Endothelial cell of umbilical vein (primary cell): Measurements from ENCODE around the gene MARCKSL1. TPM values are rescaled to one million over a fixed set of nuclear protein-coding genes. Genes with fewer than 3 reads are reported as not detected.
"Not testable (repeated sequence)": the region's sequence is repeated elsewhere in the genome, so short reads cannot be mapped to it uniquely, and the experiment has no call there.

Source experiments
- BruUV-seq: library from RNA; stranded (reverse); fragments of 400-500 nt; replicated peaks from 2 replicates; lab custom pipeline; 2021; lab: Mats Ljungman, UMichigan
- CTCF ChIA-PET: fragments of 300-600, 350-600 bp; sonication (Branson Sonifier 250); formaldehyde crosslinking; loops from one replicate; lab custom pipeline; 2021; ENCODE audit warnings: antibody characterized with exemption, inconsistent platforms; lab: Charles Lee
- POLR2A ChIA-PET: fragments of 300-600, 350-600 bp; sonication (Branson Sonifier 250); formaldehyde crosslinking; loops from one replicate; lab custom pipeline; 2021; ENCODE audit warnings: antibody characterized with exemption, inconsistent platforms; lab: Charles Lee
- DNase-seq: peaks from one replicate; pipeline ENCODE4 v3.0.0-alpha.2; 2011; ENCODE audit warnings: low read depth, low spot score
- FAIRE-seq: peaks from 2 replicates; lab custom pipeline; 2011; peaks lifted over from hg19 to GRCh38; lab: Jason Lieb, UNC
- H2AFZ ChIP-seq: 2 replicates; pipeline ENCODE4 v1.6.0; 2012; ENCODE audit warnings: low read depth, low read length, control low read depth, inconsistent platforms
- H3K27ac ChIP-seq: 2 replicates; pipeline ENCODE4 v1.5.1; 2011; ENCODE audit warnings: low read depth, mild to moderate bottlenecking, control low read depth, low read length, moderate library complexity; ENCODE audit not compliant: insufficient read depth
- H3K27me3 ChIP-seq, 2 experiments: 2 replicates each; pipeline versions ENCODE4 v1.6.0 to v1.6.1; 2011; ENCODE audit warnings: low read length in 2 of 2, mixed read lengths in 1 of 2; ENCODE audit not compliant: control insufficient read depth in 2 of 2, insufficient read depth in 2 of 2
- H3K36me3 ChIP-seq, 2 experiments: 2 replicates in 1 of 2; 3 replicates in 1 of 2; pipeline ENCODE4 v1.5.1; 2011; ENCODE audit warnings: low read length in 2 of 2, mild to moderate bottlenecking in 1 of 2, moderate library complexity in 1 of 2; ENCODE audit not compliant: control insufficient read depth in 2 of 2, insufficient read depth in 2 of 2; ENCODE audit errors: extremely low read depth in 1 of 2
- H3K4me1 ChIP-seq: 3 replicates; pipeline ENCODE4 v1.5.1; 2011; ENCODE audit warnings: mild to moderate bottlenecking, low read length; ENCODE audit not compliant: control insufficient read depth, insufficient read depth; ENCODE audit errors: extremely low read depth
- H3K4me2 ChIP-seq: 2 replicates; pipeline ENCODE4 v1.6.1; 2011; ENCODE audit warnings: low read length, control low read depth, mixed read lengths; ENCODE audit not compliant: insufficient read depth
- H3K4me3 ChIP-seq, 3 experiments: fragments of 200-600 bp in 1 of 3; sonication (generic), shearing (Covaris generic) in 1 of 3; replicated peaks in 1 of 3; 2 replicates each; pipeline ENCODE4 v1.5.1; 2011 to 2016; ENCODE audit warnings: control low read depth in 3 of 3, low read length in 3 of 3, mild to moderate bottlenecking in 2 of 3, inconsistent platforms in 1 of 3, low read depth in 1 of 3, moderate library complexity in 1 of 3; ENCODE audit not compliant: insufficient read depth in 1 of 3
- H3K79me2 ChIP-seq: 2 replicates; pipeline ENCODE4 v1.6.0; 2012; ENCODE audit warnings: low read length, inconsistent platforms; ENCODE audit not compliant: control insufficient read depth, insufficient read depth
- H3K9ac ChIP-seq: replicated peaks from 2 replicates; pipeline ENCODE3; 2011; ENCODE audit warnings: low read length, control low read depth; ENCODE audit not compliant: insufficient read depth; ENCODE audit errors: extremely low read depth
- H3K9me1 ChIP-seq: replicated peaks from 3 replicates; pipeline ENCODE4 v1.6.0; 2011; ENCODE audit warnings: mild to moderate bottlenecking, low read length; ENCODE audit not compliant: control insufficient read depth, insufficient read depth; ENCODE audit errors: extremely low read depth
- H3K9me3 ChIP-seq: replicated peaks from 2 replicates; pipeline ENCODE4 v1.5.1; 2012; ENCODE audit warnings: low read length, inconsistent platforms; ENCODE audit not compliant: control insufficient read depth, insufficient read depth
- H4K20me1 ChIP-seq: replicated peaks from 2 replicates; pipeline ENCODE3; 2011; ENCODE audit warnings: mild to moderate bottlenecking, low read length; ENCODE audit not compliant: control insufficient read depth, insufficient read depth; ENCODE audit errors: extremely low read depth
- EZH2 ChIP-seq: IDR thresholded peaks from 2 replicates; pipeline ENCODE4 v1.6.1; 2012; ENCODE audit warnings: borderline replicate concordance, low read depth, mild to moderate bottlenecking, moderate library complexity, low read length, inconsistent platforms; ENCODE audit not compliant: severe bottlenecking
- FOS ChIP-seq: IDR thresholded peaks from 2 replicates; pipeline ENCODE4 v1.6.1; 2011; ENCODE audit warnings: mild to moderate bottlenecking, low read length, moderate library complexity, borderline replicate concordance; ENCODE audit not compliant: insufficient read depth
- GATA2 ChIP-seq: IDR thresholded peaks from 2 replicates; pipeline ENCODE4 v1.7.0; 2011; ENCODE audit warnings: low read depth, mild to moderate bottlenecking, moderate library complexity, mixed read lengths, low read length; ENCODE audit not compliant: insufficient read length, insufficient read depth
- JUN ChIP-seq: IDR thresholded peaks from 2 replicates; pipeline ENCODE4 v1.6.1; 2011; ENCODE audit warnings: borderline replicate concordance, low read depth; ENCODE audit not compliant: insufficient read length, insufficient read depth
- MYC ChIP-seq: IDR thresholded peaks from one replicate; pipeline ENCODE4 v1.6.1; 2011; ENCODE audit warnings: mild to moderate bottlenecking, low read depth, low read length
- POLR2A ChIP-seq: IDR thresholded peaks from 2 replicates; pipeline ENCODE4 v1.6.1; 2012; ENCODE audit warnings: low read depth, mild to moderate bottlenecking, control low read depth, low read length
- POLR2AphosphoS5 ChIP-seq: IDR thresholded peaks from 2 replicates; pipeline ENCODE4 v1.6.1; 2012; ENCODE audit warnings: low read depth, mild to moderate bottlenecking, control low read depth, low read length, moderate library complexity; ENCODE audit not compliant: insufficient read depth
- dilution Hi-C: fragments of 300-500 bp; cut with MboI; formaldehyde crosslinking; loops from one replicate; pipeline ENCODE4 v1.15.0; 2019; ENCODE audit warnings: low sequenced_read_pairs; ENCODE audit not compliant: extremely low pct_ligation_motif_present
- intact Hi-C: fragments of 100-400 bp; cut with micrococcal nuclease; formaldehyde crosslinking; loops from one replicate; pipeline ENCODE4 v1.10.0; 2022
- polyA plus RNA-seq, 4 experiments: library from polyadenylated mRNA; depleted of rRNA in 3 of 4; stranded (reverse) in 3 of 4; unstranded in 1 of 4; fragments of >200 nt; gene quantifications; 2 replicates each; pipeline versions ENCODE4 v1.2.1 to v1.2.3, GENCODE V29; 2011 to 2012; ENCODE audit warnings: missing spikeins in 1 of 4
- total RNA-seq: library from RNA; stranded (reverse); gene quantifications from 2 replicates; pipeline ENCODE4 v1.2.3, GENCODE V29; 2021
- TF ChIP-seq, protein P1 (sequence below), 2 donors: IDR thresholded peaks; 1 replicate in 1 of 2; 2 replicates in 1 of 2; pipeline ENCODE4 v1.5.1; 2011; ENCODE audit warnings: low read length in 2 of 2, mild to moderate bottlenecking in 2 of 2, moderate library complexity in 2 of 2, control low read depth in 1 of 2, inconsistent platforms in 1 of 2, low read depth in 1 of 2; ENCODE audit not compliant: insufficient read depth in 1 of 2; ENCODE audit errors: extremely low read depth in 1 of 2
- TF ChIP-seq, protein P2 (sequence below): IDR thresholded peaks from 2 replicates; pipeline ENCODE4 v1.6.1; 2011; ENCODE audit not compliant: insufficient read depth, insufficient read length

The MARCKSL1 gene
- total and polyA plus RNA-seq, 2 donors (not counting 3 experiments of a cell fraction or from before 2014, with no cell fraction given): 265 to 318 TPM

DNA sequence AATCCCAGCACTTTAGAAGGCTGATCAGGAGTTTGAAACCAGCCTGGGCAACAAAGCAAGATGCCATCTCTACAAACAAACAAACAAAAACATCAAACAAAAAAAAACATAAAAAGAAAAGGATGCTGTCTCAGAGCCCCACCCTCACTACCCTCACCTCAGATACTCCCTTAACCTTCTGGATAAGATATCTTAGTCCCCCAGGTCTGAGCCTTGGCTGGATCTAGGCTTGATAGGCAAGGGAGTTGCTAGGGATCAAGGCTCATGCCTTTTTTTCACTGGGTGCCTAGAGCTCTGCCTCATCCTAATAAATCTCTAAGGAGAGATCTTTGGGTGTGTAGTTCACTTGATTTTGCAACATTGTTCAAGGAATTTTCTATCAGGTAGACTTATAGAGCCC, 36.7 kb downstream of the MARCKSL1 start:
- Histone ChIP-seq H3K27ac (no peak overlapping the region), H3K36me3 (peaks cover 10 to 11% of the 10 kb centered on the region in 2 experiments), H4K20me1 (no peaks in the 10 kb centered on the region), H3K4me3 (no peak overlapping the region), H3K27me3 (no peaks in the 10 kb centered on the region), H3K9me3 (no peaks in the 10 kb centered on the region), H3K9ac (no peak overlapping the region), H3K9me1 (no peaks in the 10 kb centered on the region), H3K79me2 (peaks cover 18% of the 10 kb centered on the region), H3K4me1 (no peaks in the 10 kb centered on the region), H3K4me2 (no peak overlapping the region), H2AFZ (no peak overlapping the region)
- dilution Hi-C loops (no loop called here), intact Hi-C loops (no loop called here)
- POLR2A ChIA-PET: no interaction called here
- BruUV-seq: no TSS peak
- CTCF ChIA-PET: no interaction called here
- DNase-seq: no peak
- no peak for FAIRE-seq
- TF ChIP-seq JUN (no peak), EZH2 (no peak), POLR2AphosphoS5 (no peak), POLR2A (no peak), MYC (no peak), FOS (no peak), GATA2 (no peak)
- TF ChIP-seq, protein P1, sequence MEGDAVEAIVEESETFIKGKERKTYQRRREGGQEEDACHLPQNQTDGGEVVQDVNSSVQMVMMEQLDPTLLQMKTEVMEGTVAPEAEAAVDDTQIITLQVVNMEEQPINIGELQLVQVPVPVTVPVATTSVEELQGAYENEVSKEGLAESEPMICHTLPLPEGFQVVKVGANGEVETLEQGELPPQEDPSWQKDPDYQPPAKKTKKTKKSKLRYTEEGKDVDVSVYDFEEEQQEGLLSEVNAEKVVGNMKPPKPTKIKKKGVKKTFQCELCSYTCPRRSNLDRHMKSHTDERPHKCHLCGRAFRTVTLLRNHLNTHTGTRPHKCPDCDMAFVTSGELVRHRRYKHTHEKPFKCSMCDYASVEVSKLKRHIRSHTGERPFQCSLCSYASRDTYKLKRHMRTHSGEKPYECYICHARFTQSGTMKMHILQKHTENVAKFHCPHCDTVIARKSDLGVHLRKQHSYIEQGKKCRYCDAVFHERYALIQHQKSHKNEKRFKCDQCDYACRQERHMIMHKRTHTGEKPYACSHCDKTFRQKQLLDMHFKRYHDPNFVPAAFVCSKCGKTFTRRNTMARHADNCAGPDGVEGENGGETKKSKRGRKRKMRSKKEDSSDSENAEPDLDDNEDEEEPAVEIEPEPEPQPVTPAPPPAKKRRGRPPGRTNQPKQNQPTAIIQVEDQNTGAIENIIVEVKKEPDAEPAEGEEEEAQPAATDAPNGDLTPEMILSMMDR (IDR thresholded peaks at IDR 0.05; ENCODE audit: extremely low read depth in 1 of 2, insufficient read depth in 1 of 2, low read depth in 1 of 2, low read length in 2 of 2): no peak
- TF ChIP-seq, protein P2, sequence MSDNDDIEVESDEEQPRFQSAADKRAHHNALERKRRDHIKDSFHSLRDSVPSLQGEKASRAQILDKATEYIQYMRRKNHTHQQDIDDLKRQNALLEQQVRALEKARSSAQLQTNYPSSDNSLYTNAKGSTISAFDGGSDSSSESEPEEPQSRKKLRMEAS: no peak

DNA sequence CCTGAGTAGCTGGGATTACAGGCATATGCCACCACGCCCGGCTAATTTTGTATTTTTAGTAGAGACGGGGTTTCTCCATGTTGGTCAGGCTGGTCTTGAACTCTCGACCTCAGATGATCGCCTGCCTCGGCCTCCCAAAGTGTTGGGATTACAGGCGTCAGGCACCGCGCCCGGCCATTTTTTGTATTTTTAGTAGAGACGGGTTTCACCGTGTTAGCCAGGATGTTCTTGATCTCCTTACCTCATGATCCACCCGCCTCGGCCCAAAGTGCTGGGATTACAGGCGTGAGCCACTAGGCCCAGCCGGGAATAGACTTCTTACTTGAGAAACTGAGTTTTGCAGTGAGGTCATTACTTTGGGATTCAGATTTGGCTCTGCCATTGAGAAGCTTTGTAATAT, 37.8 kb downstream of the MARCKSL1 start:
- H3K9me1 ChIP-seq, H3K4me1 ChIP-seq, BruUV-seq, POLR2A ChIA-PET, H4K20me1 ChIP-seq, DNase-seq, H3K27ac ChIP-seq, H3K4me3 ChIP-seq, H3K9ac ChIP-seq, H2AFZ ChIP-seq, FAIRE-seq, H3K9me3 ChIP-seq, CTCF ChIA-PET, H3K27me3 ChIP-seq, dilution Hi-C loops, H3K36me3 ChIP-seq, H3K4me2 ChIP-seq, intact Hi-C loops: not testable (repeated sequence)
- peaks cover 20% of the 10 kb centered on the region for H3K79me2 ChIP-seq
